Activated gamma-delta T cell (primary cell): ENCODE results near the gene SCIMP.
"Not testable (repeated sequence)": the region's sequence is repeated elsewhere in the genome, so short reads cannot be mapped to it uniquely, and the experiment has no call there.

Experiments
- DNase-seq: peaks from one replicate; lab custom pipeline; 2025; lab: John Stamatoyannopoulos, UW

SCIMP gene

DNA sequence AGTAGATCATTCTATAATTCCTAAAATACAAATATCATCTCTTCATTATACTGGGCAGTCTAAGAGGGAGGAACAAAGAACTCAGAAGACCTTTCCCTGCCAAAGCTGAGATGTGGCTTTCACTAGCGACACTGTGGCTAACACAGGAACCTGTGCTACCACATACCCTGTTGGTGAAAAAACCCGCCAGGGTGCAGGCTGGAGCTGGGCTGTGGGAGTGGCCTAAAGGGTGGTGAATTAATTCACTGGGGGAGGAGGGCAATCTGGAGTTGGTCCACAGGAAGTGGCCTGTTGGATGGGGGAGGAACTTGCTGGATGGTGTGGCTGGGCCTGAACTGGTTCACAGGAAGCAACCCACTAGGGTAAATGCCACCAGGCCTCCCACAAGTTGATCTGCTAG lies 50.4 kb downstream of the SCIMP start:
- DNase-seq: peak; percentile 12

DNA sequence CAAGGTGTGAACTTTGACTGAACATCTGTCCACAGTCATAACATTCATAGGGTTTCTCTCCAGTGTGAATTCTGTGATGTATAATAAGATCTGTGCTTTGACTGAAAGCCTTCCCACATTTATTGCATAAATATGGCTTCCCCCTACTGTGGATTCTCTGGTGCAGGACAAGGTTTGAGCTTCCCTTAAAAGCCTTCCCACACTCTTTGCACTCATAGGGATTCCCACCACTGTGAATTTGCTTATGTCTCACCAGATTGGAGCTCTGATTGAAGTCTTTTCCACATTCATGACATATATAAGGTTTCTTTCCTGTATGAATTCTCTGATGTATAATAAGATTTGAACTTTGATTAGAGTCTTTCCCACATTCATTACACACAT lies 51.3 kb downstream of the SCIMP start:
- no peak for DNase-seq

DNA sequence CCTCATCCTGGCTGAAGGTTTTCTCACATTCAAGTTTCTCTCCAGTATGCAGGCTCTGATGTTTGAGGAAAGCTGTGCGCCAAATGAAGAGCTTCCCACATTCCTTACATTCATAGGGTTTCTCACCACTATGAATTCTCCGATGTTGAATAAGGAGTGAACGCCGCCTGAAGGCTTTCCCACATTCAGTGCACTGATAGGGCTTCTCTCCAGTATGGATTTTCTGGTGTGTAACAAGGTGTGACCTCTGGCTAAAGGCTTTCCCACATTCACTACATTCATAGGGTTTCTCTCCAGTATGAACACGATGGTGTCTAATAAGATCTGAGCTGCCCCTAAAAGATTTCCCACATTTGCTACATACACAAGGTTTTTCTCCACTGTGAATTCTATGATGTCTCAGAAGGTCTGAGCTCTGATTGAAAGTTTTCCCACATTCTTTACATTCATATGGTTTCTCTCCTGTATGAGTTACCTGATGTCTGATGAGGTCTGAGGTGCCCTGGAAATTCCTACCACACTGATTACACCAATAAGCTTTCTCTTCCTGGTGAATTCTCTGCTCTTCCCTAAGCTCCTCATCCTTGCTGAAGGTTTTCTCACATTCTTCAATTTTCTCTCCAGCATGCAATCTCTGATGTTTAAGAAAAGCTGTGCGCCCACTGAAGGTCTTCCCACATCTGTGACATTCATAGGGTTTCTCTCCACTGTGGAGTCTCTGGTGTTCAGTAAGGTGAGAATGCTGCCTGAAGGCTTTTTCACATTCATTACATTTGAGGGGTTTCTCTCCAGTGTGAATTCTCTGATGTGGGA lies 51.9 kb downstream of the SCIMP start:
- no peak for DNase-seq

DNA sequence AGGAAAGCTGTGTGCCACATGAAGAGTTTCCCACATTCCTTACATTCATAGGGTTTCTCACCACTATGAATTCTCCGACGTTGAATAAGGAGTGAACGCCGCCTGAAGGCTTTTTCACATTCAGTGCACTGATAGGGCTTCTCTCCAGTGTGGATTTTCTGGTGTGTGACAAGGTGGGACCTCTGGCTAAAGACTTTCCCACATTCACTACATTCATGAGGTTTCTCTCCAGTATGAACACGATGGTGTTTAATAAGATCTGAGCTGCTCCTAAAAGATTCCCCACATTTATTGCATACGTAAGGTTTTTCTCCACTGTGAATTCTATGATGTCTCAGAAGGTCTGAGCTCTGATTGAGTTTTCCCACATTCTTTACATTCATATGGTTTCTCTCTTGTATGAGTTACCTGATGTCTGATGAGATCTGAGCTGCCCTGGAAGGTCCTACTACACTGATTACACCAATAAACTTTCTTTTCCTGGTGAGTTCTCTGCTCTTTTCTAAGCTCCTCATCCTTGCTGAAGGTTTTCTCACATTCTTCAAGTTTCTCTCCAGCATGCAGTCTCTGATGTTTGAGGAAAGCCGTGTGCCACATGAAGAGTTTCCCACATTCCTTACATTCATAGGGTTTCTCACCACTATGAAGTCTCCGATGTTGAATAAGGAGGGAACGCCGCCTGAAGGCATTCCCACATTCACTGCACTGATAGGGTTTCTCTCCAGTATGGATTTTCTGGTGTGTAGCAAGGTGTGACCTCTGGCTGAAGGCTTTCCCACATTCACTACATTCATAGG lies 53.0 kb downstream of the SCIMP start:
- no peak for DNase-seq

DNA sequence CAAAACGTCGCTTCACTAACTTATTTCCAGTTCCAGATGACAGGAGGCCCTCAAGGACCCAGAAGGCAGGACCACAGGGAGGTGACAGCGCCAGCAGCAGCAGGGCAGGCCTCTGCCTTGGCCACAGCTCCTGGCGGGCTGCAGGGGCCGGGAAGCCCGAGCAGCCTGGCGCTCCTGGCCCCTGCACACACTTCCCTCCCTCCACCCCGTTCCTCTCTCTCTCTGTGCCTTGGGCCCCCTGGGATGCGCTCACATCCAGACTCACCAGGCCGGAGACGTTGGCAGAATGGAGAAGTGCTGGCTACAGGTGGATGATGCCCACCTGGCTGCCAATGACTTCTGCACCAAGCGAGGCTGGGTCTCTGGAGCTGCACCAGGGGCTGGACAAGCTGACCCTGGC lies 55.7 kb downstream of the SCIMP start:
- DNase-seq: no peak

DNA sequence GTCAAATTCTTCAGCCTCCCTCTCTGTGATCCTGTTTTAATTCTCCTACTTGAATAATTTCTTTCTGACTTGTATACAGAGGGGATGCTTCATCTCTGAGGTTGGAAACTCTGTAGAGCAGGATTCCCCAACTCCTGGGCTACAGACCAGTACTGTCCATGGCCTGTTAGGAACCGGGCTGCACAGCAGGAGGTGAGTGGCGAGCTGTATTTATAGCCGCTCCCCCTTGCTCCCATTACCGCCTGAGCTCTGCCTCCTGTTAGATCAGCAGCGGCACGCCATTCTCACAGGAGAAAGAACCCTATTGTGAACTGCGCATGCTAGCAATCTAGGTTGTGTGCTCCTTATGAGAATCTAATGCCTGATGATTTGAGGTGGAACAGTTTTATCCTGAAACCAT lies 59.6 kb downstream of the SCIMP start:
- not testable (repeated sequence) for DNase-seq

DNA sequence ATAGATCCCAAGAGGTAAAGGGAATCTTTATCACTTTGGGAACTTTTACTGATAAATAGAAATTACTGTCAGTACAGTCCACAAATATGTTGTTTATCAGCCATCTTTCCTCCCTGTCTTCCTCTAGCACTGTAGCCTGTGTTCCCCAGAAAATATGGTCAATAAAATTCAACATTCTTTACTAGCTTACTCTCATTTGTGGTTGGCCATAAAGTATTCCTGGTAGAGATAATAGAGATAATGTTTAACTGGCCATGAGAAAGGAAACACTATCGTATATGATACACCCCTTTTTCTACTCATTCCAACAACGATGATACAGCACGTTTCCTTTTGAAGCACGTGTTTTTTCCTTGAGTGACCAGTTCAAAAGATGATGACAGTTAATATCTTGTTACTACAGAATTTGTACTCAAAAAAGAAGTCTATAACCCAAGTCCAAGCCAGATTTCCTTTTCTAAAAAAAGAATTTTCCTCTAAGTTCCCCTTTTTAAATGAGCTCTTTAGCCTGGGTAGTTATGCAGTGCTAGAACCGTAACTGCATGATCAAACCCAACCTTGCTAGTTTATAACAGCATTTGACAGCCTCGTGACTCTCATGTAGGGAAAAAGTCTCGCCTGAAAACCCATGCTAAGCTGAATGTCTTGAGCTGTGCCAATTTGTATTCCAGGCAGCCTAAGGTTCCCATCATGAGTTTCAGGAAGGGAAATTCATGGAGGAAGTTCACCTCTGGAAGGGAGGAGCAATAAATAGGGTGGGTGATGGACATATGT lies 68.7 kb downstream of the SCIMP start:
- DNase-seq: not testable (repeated sequence)

DNA sequence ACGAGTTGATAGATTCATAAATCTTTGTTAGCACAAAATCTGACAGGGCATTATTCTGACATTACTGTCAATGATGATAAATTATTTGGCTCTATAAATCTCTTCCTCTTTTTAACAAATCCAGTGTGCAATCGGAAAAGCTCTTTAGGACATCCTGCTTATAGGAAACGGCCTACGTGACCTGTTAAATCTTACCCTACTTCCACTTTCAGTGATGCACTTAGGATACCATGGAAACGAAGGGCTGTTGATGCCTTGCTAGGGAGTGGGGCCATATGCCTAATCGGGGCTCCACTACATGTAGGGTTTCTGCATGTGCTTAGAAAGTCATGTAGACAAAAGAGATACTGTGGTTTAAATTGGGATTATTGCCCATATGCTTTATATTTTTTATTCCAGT lies 70.2 kb downstream of the SCIMP start:
- no peak for DNase-seq

DNA sequence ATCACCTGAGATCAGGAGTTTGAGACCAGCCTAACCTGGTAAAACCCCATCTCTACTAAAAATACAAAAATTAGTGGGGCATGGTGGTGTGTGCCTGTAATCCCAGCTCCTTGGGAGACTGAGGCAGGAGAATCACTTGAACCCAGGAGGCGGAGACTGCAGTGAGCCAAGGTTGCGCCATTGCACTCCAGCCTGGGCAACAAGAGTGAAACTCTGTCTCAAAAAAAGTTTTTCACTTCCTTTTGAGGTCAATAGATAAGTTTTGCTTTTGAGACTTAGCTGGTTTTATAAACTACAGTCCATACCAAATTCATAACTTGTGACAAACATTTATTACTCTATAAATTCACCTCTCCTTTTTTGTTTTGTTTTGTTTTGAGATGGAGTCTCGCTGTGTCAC lies 72.9 kb downstream of the SCIMP start:
- not testable (repeated sequence) for DNase-seq

DNA sequence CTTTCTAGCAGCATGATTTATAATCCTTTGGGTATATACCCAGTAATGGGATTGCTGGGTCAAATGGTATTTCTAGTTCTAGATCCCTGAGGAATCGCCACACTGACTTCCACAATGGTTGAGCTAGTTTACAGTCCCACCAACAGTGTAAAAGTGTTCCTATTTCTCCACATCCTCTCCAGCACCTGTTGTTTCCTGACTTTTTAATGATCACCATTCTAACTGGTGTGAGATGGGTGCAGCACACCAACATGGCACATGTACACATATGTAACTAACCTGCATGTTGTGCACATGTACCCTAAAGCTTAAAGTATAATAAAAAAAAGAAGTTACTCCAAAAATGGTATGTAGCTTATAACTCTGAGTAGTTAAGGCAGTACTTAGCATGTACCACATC lies 74.0 kb downstream of the SCIMP start:
- not testable (repeated sequence) for DNase-seq
